Kidney epithelial cell (primary cell): ENCODE results near the gene CDC5L. TPM values are rescaled to one million over a fixed set of nuclear protein-coding genes. Genes with fewer than 3 reads are reported as not detected.

Experiments used
- DNase-seq: peaks from one replicate; pipeline ENCODE4 v3.0.0-alpha.2; 2010; ENCODE audit warnings: low read depth
- H3K27me3 ChIP-seq: 2 replicates; pipeline ENCODE4 v1.6.0; 2011; ENCODE audit warnings: low read length; ENCODE audit not compliant: control insufficient read depth, insufficient read depth
- H3K36me3 ChIP-seq: 2 replicates; pipeline ENCODE4 v1.5.1; 2011; ENCODE audit warnings: low read length; ENCODE audit not compliant: control insufficient read depth, insufficient read depth
- H3K4me3 ChIP-seq: 2 replicates; pipeline ENCODE4 v1.5.1; 2011; ENCODE audit warnings: low read depth, mild to moderate bottlenecking, control low read depth, low read length
- total RNA-seq: library from RNA; depleted of rRNA; stranded (reverse); fragments of >200 nt; gene quantifications from 2 replicates; pipeline ENCODE4 v1.2.3, GENCODE V29; 2015
- TF ChIP-seq, protein P1 (sequence below): IDR thresholded peaks from 2 replicates; pipeline ENCODE4 v1.5.1; 2011; ENCODE audit warnings: mild to moderate bottlenecking, moderate library complexity, low read length, control low read depth, inconsistent platforms; ENCODE audit not compliant: insufficient read depth, poor library complexity, severe bottlenecking

Gene CDC5L
- total RNA-seq, 1 donor from 2014 or later = 24.9 TPM

DNA sequence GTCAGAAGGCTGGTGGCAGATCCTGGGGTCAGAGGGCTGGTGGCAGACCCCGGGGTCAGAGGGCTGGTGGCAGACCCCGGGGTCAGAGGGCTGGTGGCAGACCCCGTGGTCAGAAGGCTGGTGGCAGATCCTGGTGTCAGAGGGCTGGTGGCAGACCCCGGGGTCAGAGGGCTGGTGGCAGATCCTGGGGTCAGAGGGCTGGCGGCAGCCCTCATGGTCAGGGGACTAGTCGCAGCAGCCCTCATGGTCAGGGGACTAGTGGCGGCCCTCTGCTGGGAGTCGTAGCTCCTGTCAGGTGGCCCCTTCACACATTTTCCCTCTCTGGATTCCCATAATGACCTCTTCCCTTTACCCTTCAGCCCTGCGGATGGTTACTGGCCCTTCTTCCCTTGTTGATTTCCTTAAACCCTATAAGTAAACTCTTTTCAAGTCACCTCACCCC, 86.7 kb downstream of the CDC5L start:
- Histone ChIP-seq H3K4me3 (no peak overlapping the region), H3K27me3 (peaks cover 2% of the 10 kb centered on the region), H3K36me3 (no peaks in the 10 kb centered on the region)
- DNase-seq = no peak
- TF ChIP-seq, protein P1, sequence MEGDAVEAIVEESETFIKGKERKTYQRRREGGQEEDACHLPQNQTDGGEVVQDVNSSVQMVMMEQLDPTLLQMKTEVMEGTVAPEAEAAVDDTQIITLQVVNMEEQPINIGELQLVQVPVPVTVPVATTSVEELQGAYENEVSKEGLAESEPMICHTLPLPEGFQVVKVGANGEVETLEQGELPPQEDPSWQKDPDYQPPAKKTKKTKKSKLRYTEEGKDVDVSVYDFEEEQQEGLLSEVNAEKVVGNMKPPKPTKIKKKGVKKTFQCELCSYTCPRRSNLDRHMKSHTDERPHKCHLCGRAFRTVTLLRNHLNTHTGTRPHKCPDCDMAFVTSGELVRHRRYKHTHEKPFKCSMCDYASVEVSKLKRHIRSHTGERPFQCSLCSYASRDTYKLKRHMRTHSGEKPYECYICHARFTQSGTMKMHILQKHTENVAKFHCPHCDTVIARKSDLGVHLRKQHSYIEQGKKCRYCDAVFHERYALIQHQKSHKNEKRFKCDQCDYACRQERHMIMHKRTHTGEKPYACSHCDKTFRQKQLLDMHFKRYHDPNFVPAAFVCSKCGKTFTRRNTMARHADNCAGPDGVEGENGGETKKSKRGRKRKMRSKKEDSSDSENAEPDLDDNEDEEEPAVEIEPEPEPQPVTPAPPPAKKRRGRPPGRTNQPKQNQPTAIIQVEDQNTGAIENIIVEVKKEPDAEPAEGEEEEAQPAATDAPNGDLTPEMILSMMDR = no peak

DNA sequence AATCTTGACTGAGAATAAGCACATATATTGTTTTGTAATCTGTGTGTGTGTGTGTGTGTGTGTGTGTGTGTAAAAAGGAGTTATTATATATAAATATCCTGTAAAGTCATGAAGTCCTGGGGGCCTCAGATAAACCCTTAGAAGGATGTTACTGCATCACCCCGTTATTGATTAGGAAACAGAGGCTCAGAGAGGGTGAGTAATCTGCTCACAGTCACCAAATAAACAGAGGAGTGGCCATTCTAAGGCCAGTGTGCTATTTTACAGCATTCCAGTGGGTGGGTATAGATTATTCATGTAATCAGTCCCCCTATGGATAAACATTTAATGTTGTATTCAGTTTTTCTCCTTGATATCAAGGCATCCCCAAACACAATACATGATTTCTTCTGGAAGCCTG, 87.1 kb downstream of the CDC5L start:
- TF ChIP-seq, protein P1 = no peak
- H3K4me3 ChIP-seq = no peak overlapping the region
- peaks cover 2% of the 10 kb centered on the region for H3K27me3 ChIP-seq
- no peaks in the 10 kb centered on the region for H3K36me3 ChIP-seq
- DNase-seq = no peak

DNA sequence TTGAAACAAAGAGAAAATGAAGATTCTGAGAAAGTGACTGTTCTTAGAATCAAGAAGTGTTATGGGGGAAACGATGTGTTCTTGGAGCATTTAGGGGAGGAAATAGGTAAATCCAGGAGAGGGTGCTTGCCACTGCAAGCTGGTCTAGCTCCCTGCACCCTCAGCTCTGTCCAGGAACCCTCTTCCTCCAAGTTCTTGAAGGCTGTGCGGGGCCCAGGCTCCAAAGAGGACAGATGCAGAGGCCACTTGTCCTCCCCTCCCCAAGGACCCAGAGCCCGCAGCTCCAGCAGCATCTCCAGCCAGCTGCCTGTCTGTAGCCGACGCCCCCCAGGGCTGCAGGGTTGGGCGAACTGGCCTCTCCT, 87.9 kb downstream of the CDC5L start:
- Histone ChIP-seq H3K27me3 (peaks cover 2% of the 10 kb centered on the region), H3K36me3 (no peaks in the 10 kb centered on the region), H3K4me3 (no peak overlapping the region)
- DNase-seq = no peak
- TF ChIP-seq, protein P1 = no peak

DNA sequence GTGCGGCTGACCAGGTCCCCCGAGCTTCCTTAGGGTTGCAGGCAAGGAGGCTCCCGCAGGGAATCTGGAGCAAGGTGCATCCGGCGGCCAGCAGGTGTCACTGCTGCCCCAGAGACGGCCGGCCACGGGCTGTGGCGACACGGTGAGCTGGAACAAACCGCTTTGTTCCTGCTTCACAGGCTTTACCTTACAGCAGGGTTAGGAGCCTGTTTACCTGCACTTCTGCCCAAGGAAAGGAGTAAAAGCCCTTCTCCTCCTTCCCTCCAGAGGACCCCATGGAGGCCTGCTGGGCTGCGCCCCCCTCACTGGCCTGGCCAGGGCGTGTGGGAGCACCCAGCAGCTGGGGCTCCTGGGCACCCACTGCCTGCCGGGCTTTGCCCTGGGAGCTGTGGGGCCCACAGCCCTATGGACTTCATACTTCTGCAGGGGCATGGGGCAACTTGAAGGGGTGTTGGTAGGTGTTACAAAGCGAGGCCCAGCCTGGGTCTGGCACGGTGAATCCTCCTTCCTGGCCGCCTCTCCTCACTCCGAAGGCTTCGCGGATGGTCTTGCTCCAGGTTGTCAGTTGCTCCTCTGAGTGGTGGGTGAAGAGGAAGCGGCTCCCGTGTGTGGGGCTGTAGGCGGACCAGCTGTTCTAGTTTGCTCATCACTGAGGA, 88.4 kb downstream of the CDC5L start:
- H3K27me3 ChIP-seq = peaks cover 2% of the 10 kb centered on the region
- no peak for DNase-seq
- no peak overlapping the region for H3K4me3 ChIP-seq
- H3K36me3 ChIP-seq = no peaks in the 10 kb centered on the region
- TF ChIP-seq, protein P1 = peak; percentile 98

DNA sequence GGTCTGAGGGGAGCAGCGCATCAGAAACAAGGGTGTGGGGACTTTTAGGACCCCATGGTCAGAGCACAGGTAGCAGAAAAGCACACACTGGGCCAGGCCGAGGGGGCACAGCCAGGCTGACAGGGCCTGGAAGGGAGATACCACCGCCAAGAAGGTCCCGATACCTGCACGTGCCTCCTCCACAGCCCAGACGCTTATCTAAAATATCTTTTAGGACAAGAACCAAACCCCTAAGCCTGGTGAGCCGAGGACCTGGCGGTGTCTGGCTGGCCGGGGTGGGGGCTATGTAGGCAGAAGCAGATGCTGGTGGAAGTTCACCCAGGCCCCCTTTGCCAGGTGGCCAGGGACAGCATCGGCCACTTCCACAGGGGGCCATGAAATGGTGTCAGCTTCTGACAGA, 89.3 kb downstream of the CDC5L start:
- Histone ChIP-seq H3K36me3 (no peaks in the 10 kb centered on the region), H3K27me3 (peaks cover 2% of the 10 kb centered on the region), H3K4me3 (no peak overlapping the region)
- TF ChIP-seq, protein P1 = no peak
- DNase-seq = no peak

DNA sequence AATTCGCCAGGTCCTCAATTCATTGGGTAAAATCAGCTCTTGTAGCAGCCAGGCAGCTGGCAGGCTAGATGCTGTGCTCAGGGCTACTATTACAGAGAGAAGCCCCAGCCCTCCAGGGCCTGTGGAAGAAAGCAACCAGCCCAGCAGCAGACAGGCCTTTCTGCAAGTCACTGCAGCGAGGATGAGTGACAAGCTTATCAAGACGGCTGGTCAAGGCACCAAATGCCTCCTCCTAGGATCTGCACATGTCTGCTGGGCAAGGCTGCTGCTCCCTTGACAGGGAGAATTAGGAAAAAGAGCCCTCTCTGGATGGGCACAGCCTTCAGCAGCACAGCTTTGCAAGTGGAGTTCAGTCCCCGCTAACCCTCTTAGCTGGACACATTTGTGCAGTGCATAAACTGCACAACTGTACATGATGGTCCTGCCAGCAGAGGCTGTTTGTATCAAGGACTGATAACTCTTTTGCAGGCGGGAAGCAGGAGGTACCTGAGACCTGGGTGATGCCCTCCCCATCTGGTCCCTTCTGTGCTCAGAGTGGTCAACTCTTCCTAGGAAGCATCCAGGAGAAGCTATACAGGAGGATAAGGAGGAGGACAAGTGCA, 89.9 kb downstream of the CDC5L start:
- Histone ChIP-seq H3K4me3 (no peak overlapping the region), H3K36me3 (no peaks in the 10 kb centered on the region), H3K27me3 (peaks cover 2% of the 10 kb centered on the region)
- DNase-seq = no peak
- TF ChIP-seq, protein P1 = no peak
